NCI-H2081 (cell line): ENCODE results near the gene SHC2.

Source experiments
- DNase-seq, 2 experiments: peaks; one replicate each; lab custom pipeline; 2025; lab: John Stamatoyannopoulos, UW

SHC2 gene

GRCh38 chr19:372306-372890 is 88.4 kb downstream of the SHC2 start:
- DNase-seq, result peak; percentile 65 to 82

GRCh38 chr19:371501-372168 is 89.2 kb downstream of the SHC2 start:
- DNase-seq, result peak in 1 of 2 experiments; percentile 45

- no peak for DNase-seq
These were observed 90.0 kb downstream of the SHC2 start for GRCh38 chr19:370641-371330.

- no peak for DNase-seq
These were observed 91.0 kb downstream of the SHC2 start for GRCh38 chr19:369876-370275.

GRCh38 chr19:369256-369655 is 91.6 kb downstream of the SHC2 start:
- no peak for DNase-seq

- no peak for DNase-seq
These were observed 92.2 kb downstream of the SHC2 start for GRCh38 chr19:368630-369024.

- DNase-seq, result no peak
These were observed 92.7 kb downstream of the SHC2 start for GRCh38 chr19:367963-368629.

GRCh38 chr19:367561-367960 is 93.3 kb downstream of the SHC2 start:
- DNase-seq, result no peak

GRCh38 chr19:366951-367350 is 93.9 kb downstream of the SHC2 start:
- no peak for DNase-seq
